Esophagus squamous epithelium (tissue), 4 donors: ENCODE results near the gene SGCD.

Experiments used
- CTCF ChIP-seq, 6 experiments: fragments of 450-650 bp in 4 of 6; fragments of 200-600 bp in 2 of 6; sonication (generic) in 2 of 6; IDR thresholded peaks; one replicate each; pipeline ENCODE4 v1.5.1; 2016 to 2019; ENCODE audit warnings: antibody characterized with exemption in 6 of 6, mild to moderate bottlenecking in 4 of 6, moderate library complexity in 4 of 6
- POLR2A ChIP-seq, 4 donors: fragments of 450-650 bp; IDR thresholded peaks; one replicate each; pipeline ENCODE4 v1.6.1; 2017; ENCODE audit warnings: antibody characterized with exemption in 4 of 4, mild to moderate bottlenecking in 4 of 4, moderate library complexity in 3 of 4

- TF ChIP-seq CTCF (IDR thresholded peaks at IDR 0.05) (no peak), POLR2A (IDR thresholded peaks at IDR 0.05) (no peak)
These were observed 200.6 kb downstream of the SGCD start for GRCh38 chr5:156527611-156528010.
